Activated CD4-positive, alpha-beta T cell treated with anti-CD3 and anti-CD28 coated beads, Interleukin-2, Interleukin-6, amounts not matched to agents 100 ng/mL and 50 ng/mL, durations not matched to agents 16 hours and 8 hours (primary cell): ENCODE data around the gene FOXN3.
"Not testable (repeated sequence)": the region's sequence is repeated elsewhere in the genome, so short reads cannot be mapped to it uniquely, and the experiment has no call there.

Experiments used
- DNase-seq: peaks from one replicate; pipeline ENCODE4 v3.0.0-alpha.2; 2020

Gene FOXN3

GRCh38 chr14:89302396-89302950, 114.6 kb downstream of the FOXN3 start:
- DNase-seq, result no peak

GRCh38 chr14:89299587-89299986, 117.4 kb downstream of the FOXN3 start:
- DNase-seq, result no peak

- no peak for DNase-seq
These were observed 118.8 kb downstream of the FOXN3 start for GRCh38 chr14:89298056-89298834.

- DNase-seq, result no peak
These were observed 120.7 kb downstream of the FOXN3 start for GRCh38 chr14:89296281-89296745.

GRCh38 chr14:89294872-89295271, 122.2 kb downstream of the FOXN3 start:
- no peak for DNase-seq

GRCh38 chr14:89294469-89294868, 122.6 kb downstream of the FOXN3 start:
- not testable (repeated sequence) for DNase-seq

- no peak for DNase-seq
These were observed 123.0 kb downstream of the FOXN3 start for GRCh38 chr14:89294060-89294459.

GRCh38 chr14:89293314-89293916, 123.6 kb downstream of the FOXN3 start:
- no peak for DNase-seq

GRCh38 chr14:89292579-89293313, 124.3 kb downstream of the FOXN3 start:
- no peak for DNase-seq

- no peak for DNase-seq
These were observed 125.6 kb downstream of the FOXN3 start for GRCh38 chr14:89291351-89291940.

GRCh38 chr14:89290813-89291212, 126.2 kb downstream of the FOXN3 start:
- DNase-seq, result no peak

GRCh38 chr14:89289477-89289876, 127.6 kb downstream of the FOXN3 start:
- no peak for DNase-seq

GRCh38 chr14:89288114-89288513, 128.9 kb downstream of the FOXN3 start:
- peak; percentile 14 for DNase-seq

- DNase-seq, result no peak
These were observed 132.5 kb downstream of the FOXN3 start for GRCh38 chr14:89284333-89285058.

GRCh38 chr14:89283327-89284060, 133.5 kb downstream of the FOXN3 start:
- peak; percentile 70 for DNase-seq

GRCh38 chr14:89282191-89282590, 134.8 kb downstream of the FOXN3 start:
- DNase-seq, result no peak

- DNase-seq, result no peak
These were observed 136.4 kb downstream of the FOXN3 start for GRCh38 chr14:89280600-89280999.

GRCh38 chr14:89279649-89280232, 137.3 kb downstream of the FOXN3 start:
- DNase-seq, result no peak

GRCh38 chr14:89277203-89277602, 139.8 kb downstream of the FOXN3 start:
- DNase-seq, result peak; percentile 10

- DNase-seq, result peak; percentile 94
These were observed 140.5 kb downstream of the FOXN3 start for GRCh38 chr14:89276424-89276975.
